Measurements from ENCODE around the gene COX17.

Gene COX17

DNA sequence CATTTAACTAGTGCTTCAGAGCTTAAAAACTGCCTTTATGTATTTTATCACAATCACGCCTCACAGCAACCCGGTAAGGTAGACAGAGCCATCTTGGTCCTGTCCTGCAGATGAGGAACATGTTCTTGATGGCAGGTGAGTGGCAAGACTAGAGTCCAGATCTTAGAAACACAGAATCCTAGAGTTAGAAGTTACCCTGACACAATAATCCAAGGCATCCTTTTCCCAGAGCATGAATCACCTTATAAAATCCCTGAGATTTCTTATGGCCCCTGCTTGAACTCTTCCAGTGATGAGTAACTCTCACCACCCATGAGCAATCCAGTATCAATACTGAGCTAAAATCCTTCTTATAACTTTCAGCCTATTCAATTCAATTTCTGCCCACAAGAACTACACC, 33.7 kb downstream of the COX17 start:
- DNase-seq (ENCODE audit: low spot score) = no peak

DNA sequence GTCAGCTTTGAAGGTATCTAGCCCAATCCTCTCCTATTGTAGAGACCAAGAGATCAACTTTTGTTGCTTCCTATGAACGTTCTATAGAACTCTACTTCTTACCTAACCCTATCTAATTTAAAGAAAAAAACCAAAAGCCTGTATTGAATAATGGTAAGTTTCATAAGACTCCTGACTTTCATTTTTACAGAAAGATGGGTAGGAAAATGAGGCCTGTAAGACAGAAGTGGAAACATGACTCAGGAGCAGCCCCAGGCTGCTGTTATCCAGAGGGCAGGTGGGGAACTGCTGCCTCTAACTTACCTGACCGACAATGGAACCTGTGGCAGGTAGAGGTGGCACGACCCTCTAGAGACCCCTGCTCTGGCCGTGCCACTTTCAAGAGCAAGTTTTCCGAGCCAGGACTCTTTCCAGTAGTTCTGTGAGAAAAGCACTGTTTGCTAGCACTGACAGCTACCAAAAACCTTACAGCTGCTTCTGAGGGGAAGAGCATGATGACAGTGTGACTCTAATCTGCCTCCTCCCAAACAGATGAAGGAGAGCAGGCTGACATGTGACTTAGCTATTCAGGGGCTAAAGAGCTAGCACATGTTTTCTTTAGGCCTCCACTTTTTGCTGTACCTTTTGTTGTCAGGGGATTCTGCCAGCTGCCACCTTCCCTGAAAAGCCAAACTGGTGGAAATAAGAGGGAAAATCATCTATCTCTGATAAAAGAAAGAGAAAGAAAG, 34.3 kb downstream of the COX17 start:
- DNase-seq (ENCODE audit: low spot score) = no peak

DNA sequence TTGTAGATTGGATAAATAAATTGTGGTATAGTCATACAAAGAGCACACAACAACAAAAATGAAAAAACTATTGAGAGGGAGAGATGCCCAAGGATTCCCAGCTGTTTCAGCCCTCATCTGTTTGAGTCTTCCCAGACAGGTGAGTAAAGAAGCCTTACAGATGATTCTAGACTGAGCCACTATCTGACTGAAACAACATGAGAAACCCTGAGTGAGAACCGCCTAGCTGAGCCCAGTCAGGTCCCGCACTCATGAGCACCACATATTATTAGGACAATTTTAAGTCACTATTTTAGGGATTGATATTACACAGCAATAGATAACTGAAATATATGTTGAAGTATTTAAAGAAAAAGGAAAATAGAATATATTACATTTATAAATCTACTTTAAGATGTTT, 35.8 kb downstream of the COX17 start:
- DNase-seq (ENCODE audit: low spot score) = no peak

DNA sequence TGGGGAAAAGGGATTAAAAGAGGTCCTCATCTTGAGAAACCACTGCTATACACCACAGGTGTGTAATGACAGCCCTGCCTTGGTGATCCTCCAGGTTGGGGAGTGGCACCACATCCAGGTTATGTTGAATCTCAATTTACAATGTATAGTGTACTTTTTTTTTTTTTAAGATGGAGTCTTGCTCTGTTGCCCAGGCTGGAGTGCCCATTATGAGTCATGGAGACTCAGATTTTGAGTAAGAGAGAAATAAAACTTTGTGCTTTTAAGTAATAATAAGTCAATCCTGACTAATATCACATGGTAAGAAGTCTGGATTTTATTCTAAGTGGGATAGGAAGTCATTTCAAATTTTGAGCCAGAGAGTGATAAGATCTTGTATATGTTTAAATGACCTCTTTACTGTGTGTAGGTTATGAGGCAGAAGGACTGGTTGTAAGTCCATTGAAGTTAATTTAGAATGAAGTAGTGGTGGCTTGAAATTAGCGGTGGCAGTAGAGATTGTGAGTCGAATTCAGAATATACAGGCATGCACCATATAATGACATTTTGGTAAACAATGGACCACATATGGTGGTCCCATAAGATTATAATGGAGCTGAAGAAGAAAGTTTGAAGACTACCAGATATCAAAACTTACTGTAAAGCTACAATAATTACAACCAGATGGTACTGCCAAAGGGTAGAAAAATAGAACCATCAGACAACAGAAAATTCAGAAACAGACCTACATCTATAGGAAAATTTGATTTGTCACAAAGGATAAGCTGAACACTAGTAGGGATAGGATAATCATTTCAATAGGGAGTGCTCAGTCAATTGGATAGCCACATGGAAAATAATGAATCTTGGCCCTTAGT, 37.5 kb downstream of the COX17 start:
- DNase-seq (ENCODE audit: low spot score) = no peak

DNA sequence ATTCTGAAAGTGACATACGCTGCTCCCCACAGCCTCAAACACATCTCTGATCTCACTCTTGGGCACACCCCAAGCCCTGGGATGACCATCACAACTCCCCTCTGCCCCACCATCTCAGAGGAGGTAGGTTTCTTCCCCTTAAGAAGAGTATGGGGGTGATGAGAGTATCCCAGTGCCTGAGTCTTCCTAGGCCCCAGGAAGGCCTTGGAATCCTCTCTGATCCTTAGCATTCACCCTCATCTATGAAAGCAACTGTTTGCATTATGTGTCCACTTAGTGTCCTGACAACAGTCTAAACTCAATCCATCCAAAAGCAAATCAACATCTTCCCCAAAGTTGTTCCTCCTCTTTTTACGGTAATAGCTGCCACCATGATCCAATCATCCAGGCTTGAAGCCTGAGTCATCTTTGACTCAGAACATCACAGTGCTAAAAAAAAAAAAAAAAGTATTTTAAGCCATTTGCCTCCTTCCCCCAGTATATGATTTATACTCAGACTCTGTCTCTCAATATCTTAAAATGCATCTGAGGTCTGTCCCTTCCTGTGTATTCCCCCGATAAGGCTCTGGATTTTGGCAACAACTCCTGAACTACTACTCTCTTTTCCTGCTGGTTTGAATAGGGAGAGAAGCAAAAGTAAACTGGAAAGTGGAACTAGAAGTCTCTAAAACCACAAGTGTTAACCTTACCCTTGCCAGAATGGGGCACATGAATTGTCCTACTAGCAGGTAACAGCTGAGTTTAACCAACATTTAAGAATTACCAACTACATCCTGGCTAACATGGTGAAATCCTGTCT, 39.3 kb downstream of the COX17 start:
- DNase-seq (ENCODE audit: low spot score) = no peak

DNA sequence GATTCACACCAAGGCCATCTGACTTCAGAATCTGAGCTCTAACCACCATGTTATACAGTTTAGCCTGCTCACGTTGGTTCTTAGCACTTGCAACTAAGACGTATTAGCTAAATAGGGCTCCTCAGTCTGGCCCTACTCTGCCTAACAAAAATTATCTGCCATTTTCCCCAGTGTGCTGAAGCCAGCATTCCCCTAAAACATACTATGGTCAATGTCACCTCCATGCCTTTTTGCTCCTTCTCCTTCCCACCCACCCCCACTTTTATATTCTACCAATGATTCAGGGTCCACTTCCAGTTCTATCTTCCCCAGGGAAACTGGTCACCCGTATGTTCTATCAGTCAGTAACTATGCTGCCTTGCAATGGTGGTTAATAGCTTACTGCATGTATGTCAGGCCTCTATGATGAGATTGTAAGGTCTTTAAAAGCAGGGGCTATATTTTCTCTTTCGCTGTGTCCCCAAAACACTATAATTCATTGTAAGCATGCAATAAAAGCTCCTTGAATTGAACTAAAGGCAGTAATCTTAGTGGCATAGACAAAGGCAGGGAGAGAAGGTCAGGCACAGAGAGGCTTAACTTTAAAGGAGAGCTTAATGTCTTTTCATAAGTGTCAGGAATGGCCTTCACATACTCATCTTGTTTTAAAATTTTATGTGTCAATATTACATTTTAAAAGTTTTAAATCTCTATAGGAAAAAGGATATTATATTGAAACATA, 40.2 kb downstream of the COX17 start:
- no peak for DNase-seq (ENCODE audit: low spot score)

DNA sequence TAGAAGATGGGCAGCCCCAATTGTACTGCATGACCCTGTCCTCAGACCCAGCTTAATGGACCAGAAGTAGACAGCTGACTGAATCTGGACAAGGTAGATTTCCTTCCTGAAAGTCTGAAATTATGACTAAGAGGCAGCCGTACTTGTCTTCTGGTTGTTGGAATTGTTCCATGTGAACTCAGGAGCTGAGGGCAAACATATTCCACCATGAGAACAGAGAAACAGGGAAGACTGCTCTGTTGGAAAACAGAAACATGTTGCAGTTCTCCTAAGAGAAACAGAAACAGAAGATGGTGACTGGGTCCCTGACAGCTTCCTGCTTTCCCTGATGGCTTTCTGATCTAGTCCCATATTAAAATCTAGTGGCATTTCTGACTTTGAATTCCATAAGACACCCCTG, 41.0 kb downstream of the COX17 start:
- no peak for DNase-seq (ENCODE audit: low spot score)

DNA sequence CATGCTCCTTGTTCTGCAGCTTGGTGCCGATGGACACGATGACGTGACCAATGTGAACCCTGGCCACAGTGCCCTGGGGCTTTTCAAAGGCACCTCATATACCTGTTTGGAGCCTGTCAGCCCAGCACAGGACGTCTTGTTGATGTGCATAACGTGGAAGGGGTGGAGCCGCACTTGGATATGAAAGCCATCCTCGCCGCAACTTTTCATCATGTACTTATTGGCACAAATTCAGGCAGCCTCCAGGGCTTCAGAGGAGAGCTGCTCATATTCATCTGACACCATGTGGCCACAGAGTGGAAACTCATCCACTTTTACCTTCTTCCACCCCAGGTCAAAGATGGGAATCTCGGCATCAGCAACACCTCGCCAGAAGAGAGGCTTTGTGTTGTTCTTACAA, 41.5 kb downstream of the COX17 start:
- DNase-seq (ENCODE audit: low spot score) = no peak

DNA sequence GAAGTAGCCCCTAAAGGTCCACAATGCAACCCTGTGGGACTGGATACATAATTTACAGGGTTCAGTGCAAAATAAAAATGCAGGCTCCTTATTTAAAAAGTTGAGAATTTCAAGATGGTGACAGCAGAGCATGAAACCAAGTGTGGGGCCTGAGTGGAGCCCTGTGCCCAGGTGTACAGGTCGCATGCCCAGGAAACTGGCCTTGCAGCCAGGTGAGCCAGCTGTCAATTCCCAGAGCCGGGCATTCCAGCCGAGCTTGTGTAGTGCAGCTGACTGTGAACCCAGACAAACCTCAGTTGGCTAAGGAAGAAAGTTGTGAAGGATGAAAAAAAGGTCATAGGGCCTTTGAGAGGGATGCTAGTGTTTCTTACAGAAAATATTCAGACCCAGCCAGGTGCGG, 44.4 kb downstream of the COX17 start:
- DNase-seq (ENCODE audit: low spot score) = no peak

DNA sequence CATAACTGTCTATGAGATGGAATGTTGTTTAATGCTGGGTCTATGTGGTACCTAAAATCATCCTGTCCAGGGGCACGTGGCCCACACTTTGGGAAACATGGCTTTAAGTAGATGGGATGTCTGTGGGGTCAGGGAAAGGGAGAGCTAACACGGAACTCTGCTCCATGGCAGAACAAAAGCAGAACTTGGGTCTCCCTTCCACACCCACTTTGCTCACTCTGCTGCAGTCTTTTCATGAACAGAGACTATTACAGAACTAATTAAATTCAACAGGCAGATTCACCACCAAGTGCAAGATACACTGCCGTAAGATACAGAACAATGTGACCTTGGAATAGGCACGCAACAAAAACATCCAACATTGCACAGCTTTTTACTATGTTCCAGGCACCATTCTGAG, 45.0 kb downstream of the COX17 start:
- no peak for DNase-seq (ENCODE audit: low spot score)

DNA sequence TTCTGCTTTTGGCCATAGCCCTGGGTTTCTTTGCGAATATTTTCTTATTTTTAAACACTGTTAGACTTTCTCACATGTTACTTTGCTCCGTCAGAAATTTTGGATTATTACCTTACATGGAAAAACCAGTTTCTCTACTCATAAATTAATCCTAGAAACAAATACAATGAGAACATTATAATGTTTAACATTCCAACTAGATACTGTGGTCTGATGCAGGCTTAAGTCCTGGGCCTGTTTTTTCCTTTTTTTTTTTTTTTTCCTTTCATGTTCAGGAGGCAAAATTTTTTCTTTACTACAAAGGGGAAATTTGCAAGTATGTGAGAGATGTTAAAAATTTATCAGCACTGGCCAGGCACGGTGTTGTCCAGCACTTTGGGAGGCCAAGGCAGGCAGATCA, 45.7 kb downstream of the COX17 start:
- DNase-seq (ENCODE audit: low spot score) = no peak

DNA sequence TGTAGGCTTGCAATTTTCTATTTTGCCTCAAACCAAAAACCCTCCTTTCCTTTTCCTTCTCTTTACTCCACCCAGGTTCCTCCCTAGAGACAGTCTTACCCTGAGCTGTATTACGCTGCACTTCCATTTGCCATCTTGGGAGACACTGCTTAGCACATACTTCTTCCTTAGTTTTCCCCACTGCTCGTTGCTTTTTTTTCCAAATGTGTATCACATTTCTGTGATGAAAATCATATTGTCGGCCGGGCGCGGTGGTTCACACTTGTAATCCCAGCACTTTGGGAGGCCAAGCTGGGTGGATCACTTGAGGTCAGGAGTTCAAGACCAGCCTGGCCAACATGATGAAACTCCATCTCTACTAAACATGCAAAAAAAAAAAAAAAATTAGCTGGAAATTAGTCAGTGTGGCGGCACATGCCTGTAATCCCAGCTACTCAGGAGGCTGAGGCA, 46.3 kb downstream of the COX17 start:
- no peak for DNase-seq (ENCODE audit: low spot score)

DNA sequence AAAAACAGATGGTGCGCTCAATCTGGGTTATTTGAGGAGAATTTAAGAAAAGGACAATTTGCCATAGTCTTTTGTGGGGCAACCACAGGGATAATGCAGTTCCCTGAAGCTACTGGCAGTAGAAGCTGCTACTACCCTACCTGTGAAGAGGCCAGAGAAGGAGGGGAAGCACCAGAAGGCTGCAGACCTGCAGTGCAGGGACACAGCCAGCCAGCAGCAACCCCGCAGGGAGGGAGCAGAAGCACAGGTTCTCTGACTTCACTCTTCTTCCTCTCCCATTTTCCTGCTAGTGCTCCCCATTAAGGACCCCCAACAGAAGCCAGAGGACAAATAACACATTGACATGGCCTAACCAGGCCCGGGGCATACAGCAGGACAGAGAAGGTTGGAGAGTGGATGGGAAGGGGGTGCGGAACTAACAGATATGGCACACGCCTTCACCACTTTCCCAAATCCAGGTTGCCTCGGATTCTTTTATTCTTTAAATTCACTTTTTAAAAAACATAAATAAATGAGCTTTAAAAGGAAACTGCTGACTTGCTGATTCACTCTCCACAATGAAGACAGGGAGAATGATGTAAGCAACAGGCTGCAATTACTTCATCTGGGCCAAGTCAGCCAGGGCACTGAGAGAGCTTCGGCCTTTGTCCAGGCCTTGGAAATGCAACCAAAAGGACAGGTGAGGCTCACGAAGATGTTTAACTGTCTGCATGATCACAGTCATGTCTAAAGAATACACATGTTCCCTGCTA, 46.9 kb downstream of the COX17 start:
- no peak for DNase-seq (ENCODE audit: low spot score)

DNA sequence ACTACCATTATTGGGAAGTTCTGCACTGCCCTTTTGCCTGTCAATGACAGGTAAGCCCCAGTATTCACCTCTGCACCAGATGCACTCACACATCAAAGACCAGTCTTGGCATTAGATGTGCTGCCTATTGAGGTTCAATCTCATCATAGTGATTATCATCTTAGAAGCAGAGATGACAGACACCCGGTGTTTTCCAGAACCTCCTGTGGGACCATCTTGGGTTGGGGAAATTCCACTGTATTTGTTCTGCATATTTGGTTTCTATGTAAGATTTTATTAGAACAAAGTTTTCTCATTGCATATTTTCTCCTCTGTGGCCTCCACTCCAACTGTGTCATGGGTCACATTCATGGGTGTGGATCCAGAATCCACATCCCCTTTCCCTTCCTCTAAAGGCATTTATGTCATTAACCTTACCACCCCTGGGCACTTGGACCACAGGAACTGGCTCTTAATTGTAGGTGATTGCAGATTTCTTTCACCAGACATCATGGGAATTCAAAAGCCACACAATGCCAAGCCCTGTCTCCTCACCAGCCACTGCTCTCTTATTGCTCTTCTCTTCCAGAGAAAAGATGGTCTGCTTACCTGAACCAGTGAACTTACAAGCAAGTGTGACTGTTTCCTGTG, 48.3 kb downstream of the COX17 start:
- DNase-seq (ENCODE audit: low spot score) = no peak

DNA sequence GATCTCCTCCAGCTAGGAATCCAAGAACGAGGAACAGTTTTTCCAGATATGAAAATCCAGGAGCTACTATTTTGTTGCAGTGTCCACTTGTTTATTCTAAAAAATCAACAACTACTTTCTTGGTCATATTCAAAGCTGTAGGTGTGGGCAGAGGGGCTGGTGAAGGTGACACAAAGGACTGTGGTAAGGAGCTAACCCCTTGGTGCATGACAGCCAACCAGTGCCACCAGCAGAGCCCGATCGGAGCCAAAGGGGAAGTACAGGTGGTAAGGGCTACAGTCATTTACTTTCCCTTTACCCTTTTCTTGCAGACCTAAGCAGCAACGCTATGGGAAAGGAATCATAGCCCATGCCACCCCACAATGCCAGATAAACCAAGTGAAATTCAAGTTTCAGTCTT, 48.8 kb downstream of the COX17 start:
- DNase-seq (ENCODE audit: low spot score) = no peak

DNA sequence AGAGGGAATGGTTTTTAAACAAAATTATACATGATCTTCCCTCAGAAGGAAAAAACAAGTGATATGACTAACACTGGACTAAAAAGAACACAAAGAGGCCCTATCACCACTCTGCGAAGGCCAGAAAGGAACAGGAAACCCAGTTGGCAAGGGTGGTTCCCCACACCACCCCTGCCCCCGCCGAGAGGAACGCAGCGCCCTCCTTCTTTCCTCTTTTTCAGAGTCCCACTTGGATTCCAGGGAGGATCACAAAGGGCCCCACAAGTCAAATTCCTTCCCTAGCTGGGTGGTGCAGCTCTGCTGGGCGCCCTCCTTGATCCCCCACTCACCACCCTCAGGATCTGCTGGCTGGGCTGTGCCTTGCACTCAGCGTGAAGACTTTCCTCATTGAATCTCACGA, 49.7 kb downstream of the COX17 start:
- DNase-seq (ENCODE audit: low spot score) = no peak

DNA sequence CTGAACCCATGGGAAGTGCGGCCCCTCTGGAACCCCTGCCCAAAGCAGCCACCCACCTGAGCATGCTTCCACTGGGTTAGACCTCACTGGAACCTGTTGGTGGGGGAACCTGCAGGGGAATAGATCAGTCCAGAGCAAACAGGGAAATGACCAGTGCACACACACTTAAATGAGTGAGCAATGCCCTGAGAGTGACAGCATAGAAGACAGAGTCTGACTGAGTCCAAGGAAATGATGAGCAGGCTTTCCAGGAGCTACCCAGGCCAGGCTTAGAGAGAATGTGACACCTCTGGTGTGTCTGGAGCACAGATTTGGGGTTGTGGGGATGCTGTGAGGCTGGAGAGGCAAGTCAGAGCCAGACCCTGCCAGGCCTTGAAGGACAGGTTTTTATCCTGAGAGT, 51.0 kb downstream of the COX17 start:
- no peak for DNase-seq (ENCODE audit: low spot score)

DNA sequence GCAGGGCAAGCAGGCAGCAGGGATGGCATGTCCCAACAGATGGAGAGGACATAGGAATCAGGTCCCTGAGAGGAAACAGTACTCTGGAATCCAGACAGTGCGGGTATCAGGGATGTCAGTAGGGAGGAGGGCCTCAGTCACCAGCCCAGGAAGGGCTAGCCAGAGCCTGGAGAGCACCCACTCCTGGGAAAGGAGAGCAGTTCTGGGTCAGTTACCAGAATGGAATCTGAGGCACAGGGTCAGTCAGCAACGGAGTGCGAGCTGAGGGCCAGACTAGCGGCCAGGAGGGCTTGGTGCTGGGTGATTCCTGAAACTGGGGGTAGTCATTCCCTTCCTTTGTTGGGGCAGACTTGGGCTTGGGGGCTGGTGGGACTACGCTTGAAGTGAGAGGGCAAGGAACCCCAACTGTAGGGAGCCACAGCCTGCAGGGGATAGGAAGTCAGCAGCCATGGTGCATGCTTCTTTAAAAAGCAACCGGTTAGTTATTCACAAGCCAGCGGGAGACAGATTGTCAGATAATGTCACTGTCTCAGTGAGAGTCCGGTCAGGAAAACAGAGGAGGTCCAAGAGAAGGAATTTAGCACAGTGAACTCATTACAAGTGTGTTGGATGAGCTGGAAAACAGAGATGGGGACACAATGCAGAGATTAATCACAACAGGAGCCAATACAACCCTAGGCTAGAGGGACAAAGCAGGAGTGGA, 51.6 kb downstream of the COX17 start:
- DNase-seq (ENCODE audit: low spot score) = no peak

DNA sequence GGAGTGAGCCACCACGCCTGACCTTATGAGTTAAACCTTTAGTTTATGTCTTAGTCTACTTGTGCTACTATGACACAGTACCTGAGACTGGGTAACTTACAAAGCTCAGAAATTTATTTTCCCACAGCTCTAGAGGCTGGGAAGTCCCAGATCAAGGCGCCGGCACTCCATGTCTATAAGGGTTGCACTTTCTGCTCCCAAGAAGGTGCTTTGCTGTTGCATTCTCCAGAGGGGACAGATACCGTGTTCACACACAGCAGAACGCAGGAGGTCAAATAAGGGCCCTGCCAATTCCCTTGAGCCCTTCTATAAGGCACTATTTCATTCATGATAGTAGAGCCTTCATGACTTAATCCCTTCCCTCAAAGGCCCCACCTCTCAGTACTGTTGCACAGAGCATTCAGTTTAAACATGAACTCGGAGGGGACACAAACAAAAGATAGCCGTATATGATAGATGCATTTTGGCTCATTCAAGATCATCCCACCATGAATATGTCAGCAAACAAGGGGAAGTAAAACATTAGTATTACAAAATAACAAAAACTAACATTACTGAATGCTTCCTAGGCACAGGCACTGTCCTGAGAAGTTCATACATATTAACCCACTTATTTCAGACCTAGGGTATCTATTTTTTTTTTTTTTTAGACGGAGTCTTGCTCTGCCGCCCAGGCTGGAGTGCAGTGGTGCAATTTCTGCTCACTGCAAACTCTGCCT, 53.0 kb downstream of the COX17 start:
- no peak for DNase-seq (ENCODE audit: low spot score)

DNA sequence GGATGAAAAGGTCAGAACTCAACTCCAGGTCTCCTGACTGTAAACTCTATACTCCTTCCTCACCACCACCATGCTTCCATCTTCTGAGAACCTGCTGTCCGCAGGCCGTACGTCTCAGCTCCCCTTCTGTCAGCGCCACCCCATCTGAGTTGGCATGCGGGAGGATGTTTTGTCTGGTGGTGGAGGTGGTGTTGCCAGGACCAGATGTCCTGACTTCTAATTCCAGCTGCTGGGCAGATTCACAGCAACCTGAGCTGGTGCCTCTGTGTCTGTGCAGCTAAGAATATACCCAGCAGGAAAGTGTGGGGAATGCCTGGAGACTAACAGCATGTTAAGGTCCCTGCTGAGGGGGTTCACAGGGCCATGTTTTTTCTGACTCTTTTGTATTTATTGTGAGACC, 56.3 kb downstream of the COX17 start:
- DNase-seq (ENCODE audit: low spot score) = no peak

Data from hematopoietic multipotent progenitor cell treated with erythropoietin and hydrocortisone succinate and interleukin-3 and kit ligand, for 17 days (in vitro differentiated cells).